Measurements from ENCODE around the gene SIRT3. TPM values are rescaled to one million over a fixed set of nuclear protein-coding genes. Genes with fewer than 3 reads are reported as not detected.

Gene SIRT3
- total and polyA plus RNA-seq, 2 of the 13 experiments (the other 11 are each of a cell fraction or from before 2014, with no cell fraction given), result 15.1 to 18.2 TPM

- TF ChIP-seq, protein P1, sequence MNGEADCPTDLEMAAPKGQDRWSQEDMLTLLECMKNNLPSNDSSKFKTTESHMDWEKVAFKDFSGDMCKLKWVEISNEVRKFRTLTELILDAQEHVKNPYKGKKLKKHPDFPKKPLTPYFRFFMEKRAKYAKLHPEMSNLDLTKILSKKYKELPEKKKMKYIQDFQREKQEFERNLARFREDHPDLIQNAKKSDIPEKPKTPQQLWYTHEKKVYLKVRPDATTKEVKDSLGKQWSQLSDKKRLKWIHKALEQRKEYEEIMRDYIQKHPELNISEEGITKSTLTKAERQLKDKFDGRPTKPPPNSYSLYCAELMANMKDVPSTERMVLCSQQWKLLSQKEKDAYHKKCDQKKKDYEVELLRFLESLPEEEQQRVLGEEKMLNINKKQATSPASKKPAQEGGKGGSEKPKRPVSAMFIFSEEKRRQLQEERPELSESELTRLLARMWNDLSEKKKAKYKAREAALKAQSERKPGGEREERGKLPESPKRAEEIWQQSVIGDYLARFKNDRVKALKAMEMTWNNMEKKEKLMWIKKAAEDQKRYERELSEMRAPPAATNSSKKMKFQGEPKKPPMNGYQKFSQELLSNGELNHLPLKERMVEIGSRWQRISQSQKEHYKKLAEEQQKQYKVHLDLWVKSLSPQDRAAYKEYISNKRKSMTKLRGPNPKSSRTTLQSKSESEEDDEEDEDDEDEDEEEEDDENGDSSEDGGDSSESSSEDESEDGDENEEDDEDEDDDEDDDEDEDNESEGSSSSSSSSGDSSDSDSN (CRISPR knock-in tag; IDR thresholded peaks at IDR 0.05), result no peak
- TF ChIP-seq SOX13 (IDR thresholded peaks at IDR 0.05) (no peak), SOX13 (CRISPR knock-in tag; conservative IDR thresholded peaks at IDR 0.05 in 1 of 2, IDR thresholded peaks at IDR 0.05 in 1 of 2) (no peak), JUND (CRISPR knock-in tag; IDR thresholded peaks at IDR 0.05) (no peak), NFE2 (CRISPR knock-in tag; IDR thresholded peaks at IDR 0.05) (no peak), HNF4G (IDR thresholded peaks at IDR 0.05; ENCODE audit: borderline replicate concordance, low read depth, low read length) (no peak), HNF4G (CRISPR knock-in tag; IDR thresholded peaks at IDR 0.05; ENCODE audit: borderline replicate concordance, low read depth) (no peak), ZNF326 (CRISPR knock-in tag; IDR thresholded peaks at IDR 0.05; ENCODE audit: borderline replicate concordance) (no peak), ZSCAN29 (CRISPR knock-in tag; conservative IDR thresholded peaks at IDR 0.05) (no peak), LCORL (IDR thresholded peaks at IDR 0.05) (no peak), LCORL (CRISPR knock-in tag; IDR thresholded peaks at IDR 0.05) (0 out of 2 replicates have a peak, but pooled peaks have one; percentile 17), STAG1 (CRISPR knock-in tag; IDR thresholded peaks at IDR 0.05) (peak; percentile 55), NONO (IDR thresholded peaks at IDR 0.05) (no peak), NONO (CRISPR knock-in tag; conservative IDR thresholded peaks at IDR 0.05) (no peak)
- TF ChIP-seq, protein P2, sequence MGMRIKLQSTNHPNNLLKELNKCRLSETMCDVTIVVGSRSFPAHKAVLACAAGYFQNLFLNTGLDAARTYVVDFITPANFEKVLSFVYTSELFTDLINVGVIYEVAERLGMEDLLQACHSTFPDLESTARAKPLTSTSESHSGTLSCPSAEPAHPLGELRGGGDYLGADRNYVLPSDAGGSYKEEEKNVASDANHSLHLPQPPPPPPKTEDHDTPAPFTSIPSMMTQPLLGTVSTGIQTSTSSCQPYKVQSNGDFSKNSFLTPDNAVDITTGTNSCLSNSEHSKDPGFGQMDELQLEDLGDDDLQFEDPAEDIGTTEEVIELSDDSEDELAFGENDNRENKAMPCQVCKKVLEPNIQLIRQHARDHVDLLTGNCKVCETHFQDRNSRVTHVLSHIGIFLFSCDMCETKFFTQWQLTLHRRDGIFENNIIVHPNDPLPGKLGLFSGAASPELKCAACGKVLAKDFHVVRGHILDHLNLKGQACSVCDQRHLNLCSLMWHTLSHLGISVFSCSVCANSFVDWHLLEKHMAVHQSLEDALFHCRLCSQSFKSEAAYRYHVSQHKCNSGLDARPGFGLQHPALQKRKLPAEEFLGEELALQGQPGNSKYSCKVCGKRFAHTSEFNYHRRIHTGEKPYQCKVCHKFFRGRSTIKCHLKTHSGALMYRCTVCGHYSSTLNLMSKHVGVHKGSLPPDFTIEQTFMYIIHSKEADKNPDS (CRISPR knock-in tag; IDR thresholded peaks at IDR 0.05), result no peak
Observed at GRCh38 chr11:250740-251299, 14.7 kb upstream of the SIRT3 start (continued).
